ENCODE data around the gene HYLS1.

The HYLS1 gene

GRCh38 chr11:125941267-125941618 lies 53.8 kb downstream of the HYLS1 start:
- no peak for TF ChIP-seq FOXM1 (IDR thresholded peaks at IDR 0.05; ENCODE audit: borderline replicate concordance, low read depth)
- no peak for TF ChIP-seq CREB1 (IDR thresholded peaks at IDR 0.05; ENCODE audit: low read depth)
- no peak for TF ChIP-seq USF1 (IDR thresholded peaks at IDR 0.05)

- TF ChIP-seq ZBTB7A (IDR thresholded peaks at IDR 0.05; ENCODE audit: low read depth) (no peak), RAD21 (IDR thresholded peaks at IDR 0.05; ENCODE audit: low read depth) (peak; percentile 79), MAX (IDR thresholded peaks at IDR 0.05) (no peak), NFIC (IDR thresholded peaks at IDR 0.05) (no peak), REST (IDR thresholded peaks at IDR 0.05; ENCODE audit: low read depth) (no peak), FOXM1 (IDR thresholded peaks at IDR 0.05; ENCODE audit: borderline replicate concordance, low read depth) (no peak), YY1 (IDR thresholded peaks at IDR 0.05; ENCODE audit: low read depth) (no peak)
Measured at GRCh38 chr11:125941619-125942611, 54.4 kb downstream of the HYLS1 start.

- TF ChIP-seq CREB1 (IDR thresholded peaks at IDR 0.05; ENCODE audit: low read depth), result no peak
- no peak for TF ChIP-seq TAF1 (IDR thresholded peaks at IDR 0.05; ENCODE audit: low read depth)
- no peak for TF ChIP-seq EP300 (IDR thresholded peaks at IDR 0.05; ENCODE audit: borderline replicate concordance)
- no peak for TF ChIP-seq EGR1 (IDR thresholded peaks at IDR 0.05)
- no peak for TF ChIP-seq USF1 (IDR thresholded peaks at IDR 0.05)
- no peak for TF ChIP-seq REST (IDR thresholded peaks at IDR 0.05; ENCODE audit: low read depth)
- TF ChIP-seq TCF12 (IDR thresholded peaks at IDR 0.05; ENCODE audit: low read depth), result no peak
- no peak for TF ChIP-seq ZBTB7A (IDR thresholded peaks at IDR 0.05; ENCODE audit: low read depth)
- no peak for TF ChIP-seq CEBPB (IDR thresholded peaks at IDR 0.05)
- TF ChIP-seq FOXM1 (IDR thresholded peaks at IDR 0.05; ENCODE audit: borderline replicate concordance, low read depth), result no peak
- TF ChIP-seq RAD21 (IDR thresholded peaks at IDR 0.05; ENCODE audit: low read depth), result no peak
- no peak for TF ChIP-seq NFIC (IDR thresholded peaks at IDR 0.05)
- TF ChIP-seq MAX (IDR thresholded peaks at IDR 0.05), result no peak
- no peak for TF ChIP-seq TEAD4 (IDR thresholded peaks at IDR 0.05)
- no peak for TF ChIP-seq YY1 (IDR thresholded peaks at IDR 0.05; ENCODE audit: low read depth)
Measured at GRCh38 chr11:125942771-125943428, 55.4 kb downstream of the HYLS1 start.

GRCh38 chr11:125943661-125944349 lies 56.3 kb downstream of the HYLS1 start:
- TF ChIP-seq ZBTB7A (IDR thresholded peaks at IDR 0.05; ENCODE audit: low read depth) (no peak), CEBPB (IDR thresholded peaks at IDR 0.05) (no peak), TAF1 (IDR thresholded peaks at IDR 0.05; ENCODE audit: low read depth) (no peak), EP300 (IDR thresholded peaks at IDR 0.05; ENCODE audit: borderline replicate concordance) (no peak), CREB1 (IDR thresholded peaks at IDR 0.05; ENCODE audit: low read depth) (no peak), TCF12 (IDR thresholded peaks at IDR 0.05; ENCODE audit: low read depth) (no peak), EGR1 (IDR thresholded peaks at IDR 0.05) (no peak), TEAD4 (IDR thresholded peaks at IDR 0.05) (no peak), USF1 (IDR thresholded peaks at IDR 0.05) (no peak)

Data from Ishikawa (cell line).